AG04450 (cell line): ENCODE measurements around the gene AQP2. TPM values are rescaled to one million over a fixed set of nuclear protein-coding genes. Genes with fewer than 3 reads are reported as not detected.

Source experiments
- CTCF ChIA-PET: fragments of 300-600, 350-600 bp; formaldehyde crosslinking; extraction: SDS; loops from one replicate; lab custom pipeline; 2022; ENCODE audit warnings: antibody characterized with exemption, inconsistent platforms; lab: Charles Lee
- POLR2A ChIA-PET: fragments of 350-600 bp; formaldehyde crosslinking; extraction: SDS; loops from one replicate; lab custom pipeline; 2021; ENCODE audit warnings: antibody characterized with exemption, inconsistent platforms; lab: Yijun Ruan, JAX
- DNase-seq: peaks from one replicate; pipeline ENCODE4 v3.0.0-alpha.2; 2011; ENCODE audit warnings: low read depth, low spot score
- H3K27ac ChIP-seq: one replicate; pipeline ENCODE4 v1.5.1; 2012; ENCODE audit warnings: low read depth, low read length, control low read depth
- H3K27me3 ChIP-seq: one replicate; pipeline ENCODE4 v1.6.0; 2012; ENCODE audit warnings: low read length; ENCODE audit not compliant: control insufficient read depth, insufficient read depth
- H3K4me3 ChIP-seq: 2 replicates; pipeline ENCODE4 v1.5.1; 2011; ENCODE audit warnings: mild to moderate bottlenecking, low read depth, low read length, control low read depth
- H3K9me3 ChIP-seq: 2 replicates; pipeline ENCODE4 v1.5.1; 2012; ENCODE audit warnings: low read length; ENCODE audit not compliant: control insufficient read depth, insufficient read depth
- polyA plus RNA-seq: library from polyadenylated mRNA; depleted of rRNA; stranded (reverse); fragments of >200 nt; gene quantifications from 2 replicates; pipeline ENCODE4 v1.2.3, GENCODE V29; 2011
- TF ChIP-seq, protein P1 (sequence below): IDR thresholded peaks from 2 replicates; pipeline ENCODE4 v1.5.1; 2011; ENCODE audit warnings: low read depth, low read length, control low read depth, inconsistent platforms

The AQP2 gene
- polyA plus RNA-seq, 1 experiment = not detected

DNA sequence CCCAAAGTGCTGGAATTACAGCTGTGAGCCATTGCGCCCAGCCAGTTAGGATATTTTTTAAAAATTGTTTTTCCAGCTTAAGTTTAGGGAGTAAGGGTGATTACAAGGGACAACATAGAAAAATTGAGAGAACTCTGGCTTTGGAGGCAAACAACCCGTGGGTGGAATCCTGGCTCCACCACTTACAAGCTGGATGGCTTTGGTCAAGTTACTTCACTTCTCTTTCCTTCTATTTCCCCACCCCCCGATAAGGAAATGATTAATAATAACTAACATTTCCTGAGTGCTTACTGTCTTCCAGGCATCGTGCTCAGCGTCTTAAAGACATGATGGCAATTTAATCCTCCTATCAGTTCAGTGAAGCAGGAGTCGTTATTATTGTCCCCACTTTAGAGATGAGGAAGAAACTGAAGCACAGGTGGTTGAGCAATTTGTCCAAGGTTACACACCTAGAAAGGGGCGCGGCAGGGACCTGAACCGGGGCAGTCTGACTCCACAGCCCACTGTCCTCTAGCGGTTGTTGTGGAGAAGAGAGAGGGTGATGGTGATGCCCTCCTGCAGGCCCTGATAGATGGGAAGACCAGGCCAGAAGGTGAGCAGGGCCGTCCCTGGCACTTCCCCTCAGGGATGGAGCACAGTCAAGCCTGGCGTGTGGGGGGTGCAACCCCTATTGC is 30.2 kb upstream of the AQP2 start:
- CTCF ChIA-PET = interaction anchor here (2.5 kb wide), 1 partner anchor 25 kb away, joined by 7 read pairs; no protein-coding TSS in a partner anchor
- Histone ChIP-seq H3K9me3 (no peaks in the 10 kb centered on the region), H3K27me3 (peaks cover 3% of the 10 kb centered on the region), H3K27ac (no peak overlapping the region), H3K4me3 (no peak overlapping the region)
- TF ChIP-seq, protein P1, sequence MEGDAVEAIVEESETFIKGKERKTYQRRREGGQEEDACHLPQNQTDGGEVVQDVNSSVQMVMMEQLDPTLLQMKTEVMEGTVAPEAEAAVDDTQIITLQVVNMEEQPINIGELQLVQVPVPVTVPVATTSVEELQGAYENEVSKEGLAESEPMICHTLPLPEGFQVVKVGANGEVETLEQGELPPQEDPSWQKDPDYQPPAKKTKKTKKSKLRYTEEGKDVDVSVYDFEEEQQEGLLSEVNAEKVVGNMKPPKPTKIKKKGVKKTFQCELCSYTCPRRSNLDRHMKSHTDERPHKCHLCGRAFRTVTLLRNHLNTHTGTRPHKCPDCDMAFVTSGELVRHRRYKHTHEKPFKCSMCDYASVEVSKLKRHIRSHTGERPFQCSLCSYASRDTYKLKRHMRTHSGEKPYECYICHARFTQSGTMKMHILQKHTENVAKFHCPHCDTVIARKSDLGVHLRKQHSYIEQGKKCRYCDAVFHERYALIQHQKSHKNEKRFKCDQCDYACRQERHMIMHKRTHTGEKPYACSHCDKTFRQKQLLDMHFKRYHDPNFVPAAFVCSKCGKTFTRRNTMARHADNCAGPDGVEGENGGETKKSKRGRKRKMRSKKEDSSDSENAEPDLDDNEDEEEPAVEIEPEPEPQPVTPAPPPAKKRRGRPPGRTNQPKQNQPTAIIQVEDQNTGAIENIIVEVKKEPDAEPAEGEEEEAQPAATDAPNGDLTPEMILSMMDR = no peak
- DNase-seq = no peak
- POLR2A ChIA-PET = no interaction called here

DNA sequence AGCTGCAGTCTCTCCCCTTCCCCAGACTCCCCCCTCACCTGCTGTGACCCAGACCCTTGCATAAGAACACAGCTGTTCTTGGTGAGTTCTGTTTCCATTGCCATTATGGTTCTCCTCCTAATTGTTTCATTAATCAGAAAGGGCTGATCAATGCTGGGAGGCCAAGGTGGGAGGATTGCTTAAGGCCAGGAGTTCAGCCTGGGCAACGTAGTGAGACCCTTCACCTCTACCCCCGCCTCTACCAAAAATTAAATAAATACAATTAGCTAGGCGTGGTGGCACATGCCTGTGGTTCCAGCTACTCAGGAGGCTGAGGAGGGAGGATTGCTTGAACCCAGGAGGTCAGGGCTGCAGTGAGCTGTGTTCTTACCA is 29.6 kb upstream of the AQP2 start:
- DNase-seq = no peak
- Histone ChIP-seq H3K27me3 (peaks cover 3% of the 10 kb centered on the region), H3K4me3 (no peak overlapping the region), H3K27ac (no peak overlapping the region), H3K9me3 (no peaks in the 10 kb centered on the region)
- POLR2A ChIA-PET = no interaction called here
- TF ChIP-seq, protein P1 = no peak
- CTCF ChIA-PET = interaction anchor here (2.5 kb wide), 1 partner anchor 25 kb away, joined by 7 read pairs; no protein-coding TSS in a partner anchor

DNA sequence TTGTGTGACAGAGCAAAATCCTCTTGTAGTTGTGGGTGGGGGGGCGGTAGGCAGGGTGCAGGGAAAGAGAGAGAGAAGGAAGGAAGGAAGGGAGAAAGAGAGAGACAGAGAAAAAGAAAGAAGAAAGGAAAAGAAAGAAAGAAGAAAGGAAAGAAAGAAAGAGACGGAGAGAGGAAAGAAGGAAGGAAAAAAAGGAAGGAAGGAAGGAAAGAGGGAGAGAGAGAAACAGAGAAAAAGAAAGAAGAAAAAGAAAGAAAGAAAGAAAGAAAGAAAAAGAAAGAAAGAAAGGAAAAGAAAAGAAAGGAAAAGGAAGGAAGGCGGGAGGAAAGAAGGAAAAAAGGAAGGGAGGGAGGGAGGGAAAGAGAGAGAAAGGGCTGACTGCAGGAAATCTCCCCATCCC is 29.2 kb upstream of the AQP2 start:
- Histone ChIP-seq H3K27ac (no peak overlapping the region), H3K27me3 (peaks cover 3% of the 10 kb centered on the region), H3K9me3 (no peaks in the 10 kb centered on the region), H3K4me3 (no peak overlapping the region)
- no peak for DNase-seq
- TF ChIP-seq, protein P1 = no peak
- ChIA-PET POLR2A (no interaction called here), CTCF (no interaction called here)

DNA sequence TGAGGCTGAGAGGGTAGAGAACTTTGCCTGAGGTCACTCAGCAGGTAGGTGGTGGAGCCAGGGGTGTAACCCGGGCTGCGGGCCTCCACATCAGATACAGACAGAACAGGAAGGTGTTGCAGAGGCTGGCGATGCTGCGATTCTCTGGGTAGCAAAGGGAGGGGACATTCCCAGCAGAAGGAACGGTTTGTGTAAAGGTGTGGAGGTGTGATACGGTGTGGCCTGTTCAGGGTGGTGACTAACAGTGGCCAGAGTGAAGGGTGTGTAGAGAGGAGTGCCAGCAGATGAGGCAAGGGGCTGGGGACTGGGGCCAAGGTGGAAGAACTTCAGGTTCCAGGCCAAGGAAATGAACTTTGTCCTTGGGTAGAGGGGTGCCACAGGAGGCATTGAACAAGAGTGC is 28.6 kb upstream of the AQP2 start:
- POLR2A ChIA-PET = no interaction called here
- H3K27ac ChIP-seq = no peak overlapping the region
- TF ChIP-seq, protein P1 = no peak
- H3K4me3 ChIP-seq = no peak overlapping the region
- no peak for DNase-seq
- H3K9me3 ChIP-seq = no peaks in the 10 kb centered on the region
- peaks cover 3% of the 10 kb centered on the region for H3K27me3 ChIP-seq
- CTCF ChIA-PET = no interaction called here

DNA sequence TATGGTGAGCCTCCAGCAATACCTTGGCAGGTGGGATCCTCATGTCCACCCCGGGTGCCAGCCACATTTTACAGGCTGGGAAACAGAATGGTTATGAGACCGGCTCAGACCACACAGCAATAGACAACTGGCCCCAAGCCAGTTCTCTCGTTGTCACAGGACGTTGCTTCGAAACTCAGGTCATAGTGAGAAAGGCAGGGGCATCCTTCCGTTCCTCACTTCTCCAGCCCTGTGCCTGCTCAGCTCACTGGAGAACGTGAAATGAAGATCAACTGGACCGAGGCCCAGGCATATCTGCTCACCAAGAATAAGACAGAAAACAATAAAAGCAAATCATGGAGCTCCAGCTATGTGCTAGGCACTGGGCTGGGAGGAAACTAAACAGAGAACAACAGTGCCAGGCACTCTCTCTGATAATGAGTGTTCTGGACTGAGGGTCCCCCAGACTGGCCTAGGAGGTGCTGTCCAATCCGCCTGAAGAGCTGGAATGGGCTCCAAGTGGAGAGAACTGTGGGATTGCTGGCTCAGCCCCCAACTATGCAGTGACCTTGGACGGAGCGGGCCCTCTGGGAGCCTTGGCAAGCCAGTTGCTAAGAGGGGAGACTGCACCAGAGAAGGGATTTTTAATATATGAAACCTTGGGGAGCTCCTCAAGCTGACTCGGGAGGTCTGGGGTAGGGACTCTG is 28.0 kb upstream of the AQP2 start:
- H3K27me3 ChIP-seq = peaks cover 3% of the 10 kb centered on the region
- ChIA-PET POLR2A (no interaction called here), CTCF (interaction anchor here (2.0 kb wide), 1 partner anchor 23 kb away, joined by 5 read pairs; no protein-coding TSS in a partner anchor)
- DNase-seq = no peak
- H3K4me3 ChIP-seq = no peak overlapping the region
- no peaks in the 10 kb centered on the region for H3K9me3 ChIP-seq
- H3K27ac ChIP-seq = no peak overlapping the region
- TF ChIP-seq, protein P1 = no peak
